Subcutaneous adipose tissue (tissue), 4 donors: ENCODE results near the gene KIRREL2. TPM values are rescaled to one million over a fixed set of nuclear protein-coding genes. Genes with fewer than 3 reads are reported as not detected.

Experiments
- total RNA-seq, 4 donors: library from RNA; depleted of rRNA; stranded (reverse); fragments of >200 nt; gene quantifications; one replicate each; pipeline ENCODE4 v1.1.0, GENCODE V29; 2016
- TF ChIP-seq, protein P1 (sequence below): fragments of 450-650 bp; IDR thresholded peaks from one replicate; pipeline ENCODE4 v1.5.1; 2016; ENCODE audit warnings: low read depth, mild to moderate bottlenecking, control low read depth, antibody characterized with exemption, moderate library complexity

The KIRREL2 gene
- total RNA-seq, 4 donors from 2014 or later = not detected

DNA sequence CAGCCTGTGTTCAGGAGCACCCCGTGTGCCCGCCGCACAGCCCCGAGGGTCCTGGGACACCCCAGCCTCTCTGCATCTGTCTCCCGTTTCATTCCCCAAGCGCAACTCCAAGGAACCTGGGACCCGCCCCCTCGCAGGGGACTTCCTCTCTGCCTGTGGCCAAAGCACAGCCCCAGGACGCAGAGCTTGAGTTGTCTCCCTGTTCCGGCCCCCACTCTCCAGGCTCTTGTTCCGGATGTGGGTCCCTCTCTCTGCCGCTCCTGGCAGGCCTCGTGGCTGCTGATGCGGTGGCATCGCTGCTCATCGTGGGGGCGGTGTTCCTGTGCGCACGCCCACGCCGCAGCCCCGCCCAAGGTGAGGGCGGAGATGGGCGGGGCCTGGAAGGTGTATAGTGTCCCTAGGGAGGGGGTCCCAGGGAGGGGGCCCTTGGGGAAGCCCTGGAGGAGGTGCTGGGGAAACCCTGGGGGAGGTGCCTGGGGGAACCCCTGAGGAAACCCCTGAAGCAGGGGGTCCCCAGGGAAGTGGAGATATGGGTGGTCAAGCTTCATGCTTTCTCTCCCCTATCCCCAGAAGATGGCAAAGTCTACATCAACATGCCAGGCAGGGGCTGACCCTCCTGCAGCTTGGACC, 47.0 kb downstream of the KIRREL2 start:
- TF ChIP-seq, protein P1, sequence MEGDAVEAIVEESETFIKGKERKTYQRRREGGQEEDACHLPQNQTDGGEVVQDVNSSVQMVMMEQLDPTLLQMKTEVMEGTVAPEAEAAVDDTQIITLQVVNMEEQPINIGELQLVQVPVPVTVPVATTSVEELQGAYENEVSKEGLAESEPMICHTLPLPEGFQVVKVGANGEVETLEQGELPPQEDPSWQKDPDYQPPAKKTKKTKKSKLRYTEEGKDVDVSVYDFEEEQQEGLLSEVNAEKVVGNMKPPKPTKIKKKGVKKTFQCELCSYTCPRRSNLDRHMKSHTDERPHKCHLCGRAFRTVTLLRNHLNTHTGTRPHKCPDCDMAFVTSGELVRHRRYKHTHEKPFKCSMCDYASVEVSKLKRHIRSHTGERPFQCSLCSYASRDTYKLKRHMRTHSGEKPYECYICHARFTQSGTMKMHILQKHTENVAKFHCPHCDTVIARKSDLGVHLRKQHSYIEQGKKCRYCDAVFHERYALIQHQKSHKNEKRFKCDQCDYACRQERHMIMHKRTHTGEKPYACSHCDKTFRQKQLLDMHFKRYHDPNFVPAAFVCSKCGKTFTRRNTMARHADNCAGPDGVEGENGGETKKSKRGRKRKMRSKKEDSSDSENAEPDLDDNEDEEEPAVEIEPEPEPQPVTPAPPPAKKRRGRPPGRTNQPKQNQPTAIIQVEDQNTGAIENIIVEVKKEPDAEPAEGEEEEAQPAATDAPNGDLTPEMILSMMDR = no peak

DNA sequence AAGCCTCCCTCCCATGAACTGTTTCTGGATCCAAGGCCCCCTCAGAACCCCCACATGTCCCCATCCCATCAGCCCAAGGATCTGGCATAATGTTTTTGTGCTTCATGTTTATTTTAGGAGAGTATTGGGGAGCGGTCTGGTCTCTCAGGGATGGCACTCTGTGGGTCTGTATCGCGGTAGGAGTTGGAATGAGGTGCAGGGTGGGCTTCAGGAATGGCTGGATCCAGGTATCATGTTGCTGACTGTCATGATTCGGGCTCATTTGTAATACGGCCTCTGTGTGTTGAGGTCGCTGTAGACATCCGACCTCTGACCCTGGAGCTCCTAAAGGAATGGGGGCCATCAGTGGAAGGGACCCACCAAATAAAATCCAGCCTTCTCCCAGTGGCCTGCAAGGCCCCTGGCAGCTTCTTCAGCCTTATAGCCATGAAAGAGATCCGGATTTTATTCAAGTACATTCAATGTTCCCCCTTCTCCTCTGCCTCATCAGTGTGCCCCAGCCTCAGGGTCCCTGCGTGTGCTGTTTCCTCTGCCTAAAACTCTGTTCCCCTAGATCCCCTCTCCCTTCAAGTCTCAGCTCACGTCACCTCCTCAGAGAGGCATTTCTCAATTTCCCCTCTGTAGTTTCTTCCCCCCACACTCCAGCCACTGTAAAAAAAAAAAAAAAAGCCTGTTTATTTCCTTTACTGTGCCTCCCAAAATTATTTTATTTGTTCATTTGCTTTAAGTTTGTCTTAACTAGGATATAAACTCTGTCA, 47.8 kb downstream of the KIRREL2 start:
- TF ChIP-seq, protein P1 = no peak

DNA sequence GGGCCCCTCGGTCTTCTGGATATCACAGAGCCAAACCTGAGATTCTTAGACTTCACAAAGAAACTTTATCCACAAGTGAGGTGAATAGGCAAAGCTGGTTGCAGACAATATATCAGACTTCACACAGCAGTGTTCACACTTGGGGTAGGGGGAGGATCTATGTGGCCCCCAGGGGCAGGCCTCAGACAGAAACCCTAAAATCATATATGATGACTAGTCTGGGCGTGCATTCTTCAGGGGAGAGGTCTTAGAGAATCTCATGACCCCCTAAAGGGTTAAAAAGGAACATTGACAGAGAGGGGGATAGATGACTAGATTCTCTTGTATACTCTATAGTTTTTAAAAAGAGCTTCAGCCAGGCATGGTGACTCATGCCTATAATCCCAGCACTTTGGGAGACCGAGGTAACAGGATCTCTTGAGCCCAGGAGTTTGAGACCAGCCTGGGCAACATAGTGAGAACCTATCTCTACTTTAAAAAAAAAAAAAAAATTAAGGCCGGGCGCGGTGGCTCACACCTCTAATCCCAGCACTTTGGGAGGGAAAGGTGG, 48.5 kb downstream of the KIRREL2 start:
- TF ChIP-seq, protein P1 = no peak

DNA sequence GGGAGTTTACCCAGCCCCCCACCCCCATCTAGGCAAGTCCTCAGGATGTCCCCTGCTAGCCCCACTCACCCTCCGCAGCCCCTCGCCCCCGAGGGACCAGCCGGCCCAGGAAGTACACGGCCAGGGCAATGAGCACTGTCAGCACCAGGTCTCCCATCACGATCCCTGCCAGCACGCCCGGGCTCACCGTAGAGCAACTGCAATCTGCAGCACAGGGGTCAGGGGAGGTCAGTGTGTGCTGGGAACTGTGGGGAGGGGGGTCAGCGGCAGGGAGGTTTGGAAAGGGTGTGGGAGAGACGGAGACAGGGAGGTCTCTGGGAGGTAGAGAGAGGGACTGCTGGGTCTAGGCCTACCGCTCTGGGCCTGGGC, 50.6 kb downstream of the KIRREL2 start:
- TF ChIP-seq, protein P1 = no peak

DNA sequence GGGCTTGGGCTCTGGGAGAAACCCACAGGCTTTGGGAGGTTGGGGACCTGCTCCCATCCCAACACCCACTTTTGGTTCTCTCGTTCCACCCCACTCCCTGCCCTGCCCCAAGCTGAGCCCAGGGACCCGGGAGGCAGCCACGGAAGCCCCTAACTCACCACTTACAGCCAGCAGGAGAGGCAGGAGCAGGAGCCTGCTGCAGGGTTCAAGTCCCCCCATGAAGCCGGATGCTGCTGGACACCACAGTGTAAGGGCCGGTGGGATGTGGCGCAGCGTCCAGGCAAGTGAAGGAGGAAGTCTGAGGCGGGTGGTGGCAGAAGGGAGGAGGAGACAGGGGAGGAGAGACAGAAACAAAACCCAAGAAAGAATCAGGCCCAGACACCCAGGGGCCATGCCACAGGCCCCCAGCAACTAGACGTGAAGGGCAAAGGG, 51.3 kb downstream of the KIRREL2 start, which contains the start of gene TYROBP:
TYROBP (minus strand) TSS at position 286 of the 432 bp plus-strand sequence; CDS start at position 219, 67 bp downstream.
- TF ChIP-seq, protein P1 = no peak

DNA sequence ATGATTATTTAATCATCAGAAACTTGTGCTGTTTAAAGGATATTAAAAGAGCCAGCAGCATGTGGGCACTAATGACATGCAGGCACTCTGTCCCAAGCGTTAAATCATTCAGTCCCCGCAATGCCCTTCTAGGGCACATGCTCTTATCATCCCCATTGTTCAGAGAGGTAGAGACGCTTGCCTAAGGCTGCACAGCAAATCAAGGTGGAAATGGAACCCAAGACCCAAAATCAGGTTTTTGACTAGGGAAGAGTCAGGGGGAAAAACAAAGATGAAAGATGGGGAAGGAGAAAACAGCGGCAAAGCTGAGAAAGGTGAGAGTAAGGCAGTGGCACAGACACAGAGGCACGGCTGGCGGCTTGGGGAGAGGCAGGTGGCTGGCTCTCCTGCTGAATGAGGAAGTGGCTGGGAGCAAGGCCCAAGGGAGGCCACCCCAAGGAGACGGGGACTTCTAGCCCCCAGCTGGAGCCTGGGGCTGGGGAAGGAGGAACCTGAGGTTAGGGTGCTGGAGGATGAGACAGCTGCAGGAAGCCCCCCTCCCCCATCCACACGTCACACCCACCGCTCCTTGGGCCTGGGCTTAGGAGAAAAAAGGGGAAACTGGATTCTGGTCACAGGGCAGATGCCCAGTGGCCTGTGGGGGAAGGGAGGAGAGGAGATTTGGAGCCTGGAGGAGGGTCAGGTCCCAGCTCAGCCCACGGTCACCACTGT, 52.4 kb downstream of the KIRREL2 start:
- TF ChIP-seq, protein P1 = no peak

DNA sequence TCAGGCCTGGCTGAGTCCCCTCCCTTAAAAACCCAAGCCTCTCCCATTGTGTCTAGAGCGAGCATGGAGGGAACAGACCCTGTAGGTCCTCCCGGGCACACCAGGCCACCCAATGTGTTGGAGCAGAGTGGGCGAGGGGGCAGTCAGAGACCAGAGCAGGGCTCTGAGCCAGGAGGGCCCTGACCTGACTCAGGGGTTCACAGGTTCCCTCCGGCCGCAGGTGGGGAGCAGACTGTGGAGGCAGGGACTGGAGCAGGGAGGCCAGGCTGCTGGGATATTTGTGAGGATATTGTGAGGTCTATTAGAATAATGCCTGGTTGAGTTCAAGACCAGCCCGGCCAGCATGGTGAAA, 52.9 kb downstream of the KIRREL2 start:
- TF ChIP-seq, protein P1 = no peak
